Fibroblast of lung (primary cell): ENCODE measurements around the gene VPS41. TPM values are rescaled to one million over a fixed set of nuclear protein-coding genes. Genes with fewer than 3 reads are reported as not detected.

Experiments
- DNase-seq, 2 donors: peaks; one replicate each; pipeline versions ENCODE4 v3.0.0 to v3.0.0-alpha.2; 2010; ENCODE audit warnings: low read depth in 2 of 2
- H2AFZ ChIP-seq: 2 replicates; pipeline ENCODE4 v1.5.1; 2012; ENCODE audit warnings: low read length, control low read depth, inconsistent platforms
- H3K27ac ChIP-seq: 2 replicates; pipeline ENCODE4 v1.5.1; 2011; ENCODE audit warnings: low read length, control low read depth; ENCODE audit not compliant: insufficient read depth
- H3K27me3 ChIP-seq: 2 replicates; pipeline ENCODE4 v1.5.1; 2011; ENCODE audit warnings: mild to moderate bottlenecking, low read length; ENCODE audit not compliant: control insufficient read depth, insufficient read depth
- H3K36me3 ChIP-seq: 2 replicates; pipeline ENCODE4 v1.5.1; 2011; ENCODE audit warnings: low read length; ENCODE audit not compliant: control insufficient read depth, insufficient read depth
- H3K4me1 ChIP-seq: 2 replicates; pipeline ENCODE4 v1.5.1; 2011; ENCODE audit warnings: low read length; ENCODE audit not compliant: control insufficient read depth, insufficient read depth; ENCODE audit errors: extremely low read depth
- H3K4me2 ChIP-seq: 2 replicates; pipeline ENCODE4 v1.5.1; 2011; ENCODE audit warnings: low read length, control low read depth; ENCODE audit not compliant: insufficient read depth; ENCODE audit errors: extremely low read depth
- H3K4me3 ChIP-seq, 4 experiments: fragments of 200-600 bp in 1 of 4; sonication (generic) in 1 of 4; replicated peaks in 1 of 4; 2 replicates each; pipeline ENCODE4 v1.5.1; 2011 to 2016; ENCODE audit warnings: low read length in 4 of 4, low read depth in 3 of 4, mild to moderate bottlenecking in 3 of 4, control low read depth in 2 of 4, inconsistent platforms in 1 of 4, mixed read lengths in 1 of 4; ENCODE audit not compliant: insufficient read depth in 1 of 4; ENCODE audit errors: control extremely low read depth in 1 of 4
- H3K79me2 ChIP-seq: 2 replicates; pipeline ENCODE4 v1.5.1; 2012; ENCODE audit warnings: mild to moderate bottlenecking, low read length, inconsistent platforms; ENCODE audit not compliant: control insufficient read depth, insufficient read depth
- H3K9ac ChIP-seq: 2 replicates; pipeline ENCODE4 v1.5.1; 2011; ENCODE audit warnings: mild to moderate bottlenecking, low read length, control low read depth; ENCODE audit not compliant: insufficient read depth
- H3K9me3 ChIP-seq: 2 replicates; pipeline ENCODE4 v1.5.1; 2012; ENCODE audit warnings: low read depth, low read length; ENCODE audit not compliant: control insufficient read depth, insufficient read depth
- H4K20me1 ChIP-seq: 2 replicates; pipeline ENCODE4 v1.5.1; 2011; ENCODE audit warnings: low read length; ENCODE audit not compliant: control insufficient read depth, insufficient read depth; ENCODE audit errors: extremely low read depth
- EZH2 ChIP-seq: IDR thresholded peaks from 2 replicates; pipeline ENCODE4 v1.5.1; 2012; ENCODE audit warnings: low read length, control low read depth, mild to moderate bottlenecking; ENCODE audit errors: missing control alignments
- polyA plus RNA-seq, 2 donors: library from polyadenylated mRNA; depleted of rRNA in 1 of 2; stranded (reverse) in 1 of 2; unstranded in 1 of 2; fragments of >200 nt; gene quantifications; 2 replicates each; pipeline ENCODE4 v1.2.1, GENCODE V29; 2011 to 2012; ENCODE audit warnings: missing spikeins in 1 of 2
- total RNA-seq: library from RNA; depleted of rRNA; stranded (reverse); fragments of >200 nt; gene quantifications from 2 replicates; pipeline ENCODE4 v1.2.1, GENCODE V29; 2014
- TF ChIP-seq, protein P1 (sequence below), 2 donors: IDR thresholded peaks in 1 of 2; conservative IDR thresholded peaks in 1 of 2; 1 replicate in 1 of 2; 2 replicates in 1 of 2; pipeline ENCODE4 v1.5.1; 2011 to 2012; ENCODE audit warnings: low read length in 2 of 2, control low read depth in 1 of 2, inconsistent platforms in 1 of 2, low read depth in 1 of 2, mild to moderate bottlenecking in 1 of 2

Gene VPS41
- total and polyA plus RNA-seq, 2 donors (not counting 1 experiment from before 2014, with no cell fraction given), result 55.5 to 66.7 TPM

DNA sequence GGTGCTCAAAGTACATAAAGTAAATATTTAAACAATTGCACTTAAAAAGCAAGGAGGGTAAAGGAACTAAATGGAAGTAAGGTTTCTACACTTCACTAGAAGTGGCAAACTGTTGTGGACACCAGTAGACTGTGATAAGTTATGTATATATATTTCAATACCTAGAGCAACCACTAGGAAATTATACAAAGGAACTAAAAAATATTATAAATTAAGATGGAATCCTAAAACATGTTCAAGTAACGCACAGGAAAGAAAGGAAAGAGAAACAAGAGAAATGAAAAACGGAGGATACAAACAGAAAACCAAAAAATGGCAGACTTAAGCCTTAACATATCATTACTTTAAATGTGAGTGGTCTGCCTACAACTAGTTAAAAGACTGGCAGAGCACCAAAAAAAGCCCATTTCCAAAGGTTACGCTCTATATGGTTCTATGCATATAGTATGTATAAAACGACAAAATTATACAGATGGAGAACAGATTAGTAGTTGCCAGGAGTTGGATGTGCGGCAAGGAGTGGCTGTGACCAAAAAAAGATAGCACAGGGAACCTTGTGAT, 19.0 kb downstream of the VPS41 start:
- H4K20me1 ChIP-seq, result no peaks in the 10 kb centered on the region
- no peak for DNase-seq
- no peaks in the 10 kb centered on the region for H3K9me3 ChIP-seq
- no peak overlapping the region for H3K4me3 ChIP-seq
- peaks cover 2% of the 10 kb centered on the region for H3K36me3 ChIP-seq
- H3K27me3 ChIP-seq, result no peaks in the 10 kb centered on the region
- no peak overlapping the region for H3K27ac ChIP-seq
- no peak for TF ChIP-seq EZH2
- TF ChIP-seq, protein P1, sequence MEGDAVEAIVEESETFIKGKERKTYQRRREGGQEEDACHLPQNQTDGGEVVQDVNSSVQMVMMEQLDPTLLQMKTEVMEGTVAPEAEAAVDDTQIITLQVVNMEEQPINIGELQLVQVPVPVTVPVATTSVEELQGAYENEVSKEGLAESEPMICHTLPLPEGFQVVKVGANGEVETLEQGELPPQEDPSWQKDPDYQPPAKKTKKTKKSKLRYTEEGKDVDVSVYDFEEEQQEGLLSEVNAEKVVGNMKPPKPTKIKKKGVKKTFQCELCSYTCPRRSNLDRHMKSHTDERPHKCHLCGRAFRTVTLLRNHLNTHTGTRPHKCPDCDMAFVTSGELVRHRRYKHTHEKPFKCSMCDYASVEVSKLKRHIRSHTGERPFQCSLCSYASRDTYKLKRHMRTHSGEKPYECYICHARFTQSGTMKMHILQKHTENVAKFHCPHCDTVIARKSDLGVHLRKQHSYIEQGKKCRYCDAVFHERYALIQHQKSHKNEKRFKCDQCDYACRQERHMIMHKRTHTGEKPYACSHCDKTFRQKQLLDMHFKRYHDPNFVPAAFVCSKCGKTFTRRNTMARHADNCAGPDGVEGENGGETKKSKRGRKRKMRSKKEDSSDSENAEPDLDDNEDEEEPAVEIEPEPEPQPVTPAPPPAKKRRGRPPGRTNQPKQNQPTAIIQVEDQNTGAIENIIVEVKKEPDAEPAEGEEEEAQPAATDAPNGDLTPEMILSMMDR (conservative IDR thresholded peaks at IDR 0.05 in 1 of 2, IDR thresholded peaks at IDR 0.05 in 1 of 2; ENCODE audit: low read depth in 1 of 2, low read length in 2 of 2), result no peak
- H3K4me1 ChIP-seq, result no peaks in the 10 kb centered on the region
- H3K79me2 ChIP-seq, result no peaks in the 10 kb centered on the region
- no peak overlapping the region for H3K9ac ChIP-seq
- no peak overlapping the region for H2AFZ ChIP-seq
- no peak overlapping the region for H3K4me2 ChIP-seq

DNA sequence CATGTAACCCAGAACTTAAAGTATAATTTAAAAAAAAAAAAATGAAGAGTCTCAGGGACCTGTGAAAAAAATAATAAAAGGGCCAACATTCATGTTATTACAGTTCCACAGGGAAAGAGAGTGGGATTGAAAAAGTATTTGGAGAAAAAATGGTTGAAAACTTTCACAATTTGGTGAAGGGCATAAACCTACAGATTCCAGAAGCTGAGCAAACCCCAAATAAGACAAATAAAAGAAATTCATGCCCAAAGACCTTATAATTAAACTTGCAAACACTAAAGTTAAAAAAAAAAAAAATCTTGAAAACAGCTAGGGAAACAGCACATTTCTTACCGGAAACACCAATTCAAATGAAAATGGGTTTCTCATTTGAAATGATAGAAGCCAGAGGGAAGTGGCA, 19.9 kb downstream of the VPS41 start:
- Histone ChIP-seq H3K4me3 (no peak overlapping the region), H3K4me2 (no peak overlapping the region), H3K9me3 (no peaks in the 10 kb centered on the region), H3K79me2 (no peaks in the 10 kb centered on the region), H2AFZ (no peak overlapping the region), H3K27me3 (no peaks in the 10 kb centered on the region), H3K9ac (no peak overlapping the region), H3K4me1 (no peaks in the 10 kb centered on the region), H3K27ac (no peak overlapping the region), H4K20me1 (no peaks in the 10 kb centered on the region), H3K36me3 (peaks cover 2% of the 10 kb centered on the region)
- DNase-seq, result no peak
- TF ChIP-seq, protein P1 (conservative IDR thresholded peaks at IDR 0.05 in 1 of 2, IDR thresholded peaks at IDR 0.05 in 1 of 2; ENCODE audit: low read depth in 1 of 2, low read length in 2 of 2), result no peak
- no peak for TF ChIP-seq EZH2

DNA sequence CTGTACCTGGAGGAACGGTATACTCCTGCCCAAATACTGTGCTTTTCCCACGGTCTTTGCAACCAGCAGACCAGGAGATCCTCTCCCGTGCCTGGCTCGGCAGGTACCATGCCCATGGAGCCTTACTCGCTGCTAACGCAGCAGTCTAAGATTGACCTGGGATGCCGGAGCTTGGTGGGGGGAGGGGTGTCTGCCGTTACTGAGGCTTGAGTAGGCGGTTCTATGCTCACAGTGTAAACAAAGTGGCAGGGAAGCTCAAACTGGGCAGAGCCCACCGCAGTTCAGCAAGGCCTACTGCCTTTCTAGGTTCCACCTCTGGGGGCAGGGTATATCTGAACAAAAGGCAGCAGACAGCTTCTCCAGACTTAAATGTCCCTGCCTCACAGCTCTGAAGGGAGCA, 22.7 kb downstream of the VPS41 start:
- Histone ChIP-seq H4K20me1 (no peaks in the 10 kb centered on the region), H3K79me2 (no peaks in the 10 kb centered on the region), H3K9me3 (no peaks in the 10 kb centered on the region), H3K4me1 (no peaks in the 10 kb centered on the region), H3K27me3 (no peaks in the 10 kb centered on the region), H3K36me3 (no peaks in the 10 kb centered on the region), H3K4me3 (no peak overlapping the region), H3K9ac (no peak overlapping the region), H3K27ac (no peak overlapping the region), H2AFZ (no peak overlapping the region), H3K4me2 (no peak overlapping the region)
- no peak for DNase-seq
- no peak for TF ChIP-seq EZH2
